IMR-90 (cell line): ENCODE data around the gene CPEB1.

Experiments used
- FOS ChIP-seq: fragments of 150-350 bp; IDR thresholded peaks from 2 replicates; pipeline ENCODE4 v1.6.1; 2016; ENCODE audit warnings: low read depth, low read length
- MAFK ChIP-seq: IDR thresholded peaks from 2 replicates; pipeline ENCODE4 v1.6.1; 2012; ENCODE audit warnings: low read depth, low read length, improper control_type of control experiment
- POLR2A ChIP-seq: IDR thresholded peaks from 2 replicates; pipeline ENCODE4 v1.6.1; 2012; ENCODE audit warnings: mild to moderate bottlenecking, low read depth, low read length
- RAD21 ChIP-seq: IDR thresholded peaks from 2 replicates; pipeline ENCODE4 v1.6.1; 2012; ENCODE audit warnings: low read length, improper control_type of control experiment
- RCOR1 ChIP-seq: IDR thresholded peaks from 2 replicates; pipeline ENCODE4 v1.6.1; 2012; ENCODE audit warnings: mild to moderate bottlenecking, low read length, improper control_type of control experiment; ENCODE audit not compliant: insufficient replicate concordance
- TF ChIP-seq, protein P1 (sequence below): conservative IDR thresholded peaks from 2 replicates; pipeline ENCODE4 v1.5.1; 2012; ENCODE audit warnings: mild to moderate bottlenecking, low read depth, low read length, improper control_type of control experiment
- TF ChIP-seq, protein P2 (sequence below): fragments of 150-350 bp; IDR thresholded peaks from 2 replicates; pipeline ENCODE4 v1.6.1; 2017; ENCODE audit warnings: mild to moderate bottlenecking, antibody characterized with exemption, low read length, low read depth

DNA sequence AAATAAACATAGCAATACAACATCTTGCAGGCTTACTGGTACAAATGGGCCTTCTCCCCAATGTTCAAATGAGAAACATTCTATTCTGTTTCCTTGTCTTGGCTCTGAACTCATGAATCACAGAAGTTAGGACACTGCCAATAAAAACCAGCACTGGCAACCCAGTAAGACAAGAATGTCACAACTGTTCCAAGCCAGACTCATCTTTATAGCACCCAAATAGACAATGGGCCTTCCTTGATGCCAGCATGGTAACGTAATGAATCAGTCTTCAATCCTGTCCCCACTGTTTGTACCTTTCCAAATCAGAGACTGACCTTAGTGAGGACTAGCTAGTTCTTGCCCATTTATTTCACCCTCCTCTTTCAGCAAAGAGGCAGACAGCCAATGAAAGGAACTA is 92.8 kb downstream of the CPEB1 start:
- TF ChIP-seq, protein P1, sequence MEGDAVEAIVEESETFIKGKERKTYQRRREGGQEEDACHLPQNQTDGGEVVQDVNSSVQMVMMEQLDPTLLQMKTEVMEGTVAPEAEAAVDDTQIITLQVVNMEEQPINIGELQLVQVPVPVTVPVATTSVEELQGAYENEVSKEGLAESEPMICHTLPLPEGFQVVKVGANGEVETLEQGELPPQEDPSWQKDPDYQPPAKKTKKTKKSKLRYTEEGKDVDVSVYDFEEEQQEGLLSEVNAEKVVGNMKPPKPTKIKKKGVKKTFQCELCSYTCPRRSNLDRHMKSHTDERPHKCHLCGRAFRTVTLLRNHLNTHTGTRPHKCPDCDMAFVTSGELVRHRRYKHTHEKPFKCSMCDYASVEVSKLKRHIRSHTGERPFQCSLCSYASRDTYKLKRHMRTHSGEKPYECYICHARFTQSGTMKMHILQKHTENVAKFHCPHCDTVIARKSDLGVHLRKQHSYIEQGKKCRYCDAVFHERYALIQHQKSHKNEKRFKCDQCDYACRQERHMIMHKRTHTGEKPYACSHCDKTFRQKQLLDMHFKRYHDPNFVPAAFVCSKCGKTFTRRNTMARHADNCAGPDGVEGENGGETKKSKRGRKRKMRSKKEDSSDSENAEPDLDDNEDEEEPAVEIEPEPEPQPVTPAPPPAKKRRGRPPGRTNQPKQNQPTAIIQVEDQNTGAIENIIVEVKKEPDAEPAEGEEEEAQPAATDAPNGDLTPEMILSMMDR = no peak
- TF ChIP-seq RAD21 (no peak), POLR2A (no peak), FOS (no peak), MAFK (no peak), RCOR1 (no peak)
- TF ChIP-seq, protein P2, sequence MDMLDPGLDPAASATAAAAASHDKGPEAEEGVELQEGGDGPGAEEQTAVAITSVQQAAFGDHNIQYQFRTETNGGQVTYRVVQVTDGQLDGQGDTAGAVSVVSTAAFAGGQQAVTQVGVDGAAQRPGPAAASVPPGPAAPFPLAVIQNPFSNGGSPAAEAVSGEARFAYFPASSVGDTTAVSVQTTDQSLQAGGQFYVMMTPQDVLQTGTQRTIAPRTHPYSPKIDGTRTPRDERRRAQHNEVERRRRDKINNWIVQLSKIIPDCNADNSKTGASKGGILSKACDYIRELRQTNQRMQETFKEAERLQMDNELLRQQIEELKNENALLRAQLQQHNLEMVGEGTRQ = no peak
